SK-N-SH (cell line): ENCODE measurements around the gene CLRN2. TPM values are rescaled to one million over a fixed set of nuclear protein-coding genes. Genes with fewer than 3 reads are reported as not detected.

Experiments
- CTCF ChIA-PET: fragments of 300-600, 350-600 bp; formaldehyde crosslinking; extraction: SDS; loops from one replicate; lab custom pipeline; 2021; lab: Yijun Ruan, JAX
- POLR2A ChIA-PET: fragments of 350-600 bp; sonication (Branson Sonifier 250); formaldehyde crosslinking; extraction: SDS; loops from one replicate; lab custom pipeline; 2020; ENCODE audit warnings: antibody characterized with exemption, inconsistent platforms; lab: Yijun Ruan, JAX
- DNase-seq: peaks from one replicate; pipeline ENCODE4 v3.0.0; 2012
- H2AFZ ChIP-seq: fragments of 200-600 bp; sonication (generic); 2 replicates; pipeline ENCODE4 v1.8.1; 2016; ENCODE audit warnings: antibody characterized with exemption, mild to moderate bottlenecking, low read depth
- H3F3A ChIP-seq: fragments of 200-600 bp; sonication (generic); replicated peaks from 2 replicates; pipeline ENCODE3; 2016; ENCODE audit warnings: antibody characterized with exemption, mild to moderate bottlenecking; ENCODE audit not compliant: insufficient read depth
- H3K27ac ChIP-seq, 2 experiments: fragments of 200-500 bp in 1 of 2; fragments of 200-600 bp in 1 of 2; sonication (Bioruptor generic) in 1 of 2; sonication (generic), shearing (Covaris generic) in 1 of 2; 2 replicates each; pipeline versions ENCODE4 v1.5.1 to v1.6.1; 2014 to 2016; ENCODE audit warnings: low read depth in 2 of 2, inconsistent platforms in 1 of 2, low read length in 1 of 2, mild to moderate bottlenecking in 1 of 2, mixed read lengths in 1 of 2
- H3K27me3 ChIP-seq: fragments of 200-600 bp; sonication (generic), shearing (Covaris generic); 2 replicates; pipeline ENCODE4 v1.6.1; 2016; ENCODE audit warnings: mixed run types; ENCODE audit not compliant: insufficient read depth
- H3K36me3 ChIP-seq, 2 experiments: fragments of 200-500 bp in 1 of 2; fragments of 200-600 bp in 1 of 2; sonication (Bioruptor generic) in 1 of 2; sonication (generic) in 1 of 2; replicated peaks in 1 of 2; 2 replicates each; pipeline versions ENCODE3 to v1.5.1; 2014 to 2016; ENCODE audit warnings: low read length in 1 of 2, mild to moderate bottlenecking in 1 of 2; ENCODE audit not compliant: insufficient read depth in 2 of 2, control insufficient read depth in 1 of 2
- H3K4me1 ChIP-seq, 2 experiments: fragments of 200-500 bp in 1 of 2; fragments of 200-600 bp in 1 of 2; sonication (Bioruptor generic) in 1 of 2; sonication (generic), shearing (Covaris generic) in 1 of 2; 2 replicates each; pipeline versions ENCODE4 v1.5.1 to v1.6.1; 2014 to 2016; ENCODE audit warnings: low read depth in 1 of 2, low read length in 1 of 2, mixed run types in 1 of 2; ENCODE audit not compliant: insufficient read depth in 2 of 2, control insufficient read depth in 1 of 2
- H3K4me2 ChIP-seq: fragments of 200-600 bp; sonication (generic), shearing (Covaris generic); 2 replicates; pipeline ENCODE4 v1.6.1; 2017; ENCODE audit warnings: mixed run types
- H3K4me3 ChIP-seq, 2 experiments: fragments of 200-500 bp in 1 of 2; fragments of 200-600 bp in 1 of 2; sonication (Bioruptor generic) in 1 of 2; sonication (generic), shearing (Covaris generic) in 1 of 2; 2 replicates each; pipeline versions ENCODE4 v1.5.1 to v1.8.1; 2014 to 2016; ENCODE audit warnings: low read depth in 2 of 2, inconsistent platforms in 1 of 2, low read length in 1 of 2, mild to moderate bottlenecking in 1 of 2, mixed read lengths in 1 of 2, moderate library complexity in 1 of 2
- H3K79me2 ChIP-seq: fragments of 200-600 bp; sonication (generic); 2 replicates; pipeline ENCODE4 v1.8.1; 2017; ENCODE audit warnings: mild to moderate bottlenecking; ENCODE audit not compliant: insufficient read depth
- H3K9ac ChIP-seq: fragments of 200-600 bp; sonication (generic); 2 replicates; pipeline ENCODE4 v1.6.1; 2017; ENCODE audit warnings: mixed run types
- H3K9me2 ChIP-seq: fragments of 200-600 bp; sonication (generic); 2 replicates; pipeline ENCODE4 v1.6.1; 2017; ENCODE audit warnings: mixed run types
- H3K9me3 ChIP-seq: fragments of 200-600 bp; sonication (generic); 2 replicates; pipeline ENCODE4 v1.6.1; 2017; ENCODE audit warnings: mixed run types, mild to moderate bottlenecking, moderate library complexity
- H4K20me1 ChIP-seq: fragments of 200-600 bp; sonication (generic); 2 replicates; pipeline ENCODE4 v1.6.1; 2017; ENCODE audit warnings: mild to moderate bottlenecking, mixed run types; ENCODE audit not compliant: insufficient read depth
- CHD2 ChIP-seq: fragments of 150-350 bp; IDR thresholded peaks from 2 replicates; pipeline ENCODE4 v1.6.1; 2018; ENCODE audit warnings: low read length; ENCODE audit not compliant: partially characterized antibody
- EP300 ChIP-seq, 2 experiments: IDR thresholded peaks; 2 replicates each; pipeline versions ENCODE4 v1.4.0 to v1.6.1; 2012; ENCODE audit warnings: borderline replicate concordance in 1 of 2, low read depth in 1 of 2, low read length in 1 of 2
- FOSL2 ChIP-seq: IDR thresholded peaks from 2 replicates; pipeline ENCODE4 v1.4.0; 2012; ENCODE audit warnings: low read depth, mild to moderate bottlenecking, moderate library complexity, borderline replicate concordance
- GATA2 ChIP-seq: sonication (generic); formaldehyde crosslinking; IDR thresholded peaks from 2 replicates; pipeline ENCODE4 v1.5.0; 2020; ENCODE audit warnings: mild to moderate bottlenecking, missing genetic modification reagents
- IRF3 ChIP-seq: fragments of 150-350 bp; IDR thresholded peaks from 2 replicates; pipeline ENCODE4 v1.6.1; 2016; ENCODE audit warnings: mild to moderate bottlenecking, low read depth, low read length
- MAX ChIP-seq: IDR thresholded peaks from 2 replicates; pipeline ENCODE4 v1.4.0; 2012; ENCODE audit warnings: low read depth
- MEF2A ChIP-seq: IDR thresholded peaks from 2 replicates; pipeline ENCODE4 v1.4.0; 2012; ENCODE audit warnings: low read depth, borderline replicate concordance
- NFIC ChIP-seq: IDR thresholded peaks from 2 replicates; pipeline ENCODE4 v1.4.0; 2012; ENCODE audit warnings: borderline replicate concordance
- NRF1 ChIP-seq: IDR thresholded peaks from 2 replicates; pipeline ENCODE4 v1.6.1; 2012; ENCODE audit warnings: low read depth, mild to moderate bottlenecking, low read length
- RAD21 ChIP-seq: IDR thresholded peaks from 2 replicates; pipeline ENCODE4 v1.6.1; 2012; ENCODE audit warnings: mild to moderate bottlenecking, low read length
- RFX5 ChIP-seq: IDR thresholded peaks from 2 replicates; pipeline ENCODE4 v1.6.1; 2012; ENCODE audit warnings: mild to moderate bottlenecking, improper control_type of control experiment, low read length
- TCF12 ChIP-seq: IDR thresholded peaks from 2 replicates; pipeline ENCODE4 v1.4.0; 2012
- USF2 ChIP-seq: fragments of 150-350 bp; IDR thresholded peaks from 2 replicates; pipeline ENCODE4 v1.6.1; 2017; ENCODE audit warnings: antibody characterized with exemption, low read length, low read depth, borderline replicate concordance
- ZBTB33 ChIP-seq: IDR thresholded peaks from 2 replicates; pipeline ENCODE4 v1.4.0; 2012; ENCODE audit warnings: low read depth, borderline replicate concordance
- WGBS: methylation state at CpG from one replicate; pipeline ENCODE4 v1.1.6; 2017; ENCODE audit warnings: low lambda C conversion rate; 5-methylcytosine and 5-hydroxymethylcytosine counted together
- polyA plus RNA-seq, 3 experiments: library from polyadenylated mRNA; depleted of rRNA; stranded (reverse); fragments of >200 nt; gene quantifications; 2 replicates each; pipeline ENCODE4 v1.2.3, GENCODE V29; 2012

The CLRN2 gene
- polyA plus RNA-seq, 1 of the 3 experiments (the other 2 are of a cell fraction): not detected

- Histone ChIP-seq H3K36me3 (peaks cover 6 to 9% of the 10 kb centered on the region in 2 experiments), H3K79me2 (no peaks in the 10 kb centered on the region), H3K4me1 (peaks cover 0 to under 1% of the 10 kb centered on the region in 2 experiments; a peak in 1 of 4 replicates), H3K4me3 (no peak overlapping the region), H3K9ac (no peak overlapping the region), H3K9me3 (no peaks in the 10 kb centered on the region), H4K20me1 (no peaks in the 10 kb centered on the region), H3K27me3 (no peaks in the 10 kb centered on the region), H3K27ac (no peak overlapping the region), H3F3A (no peaks in the 10 kb centered on the region), H3K9me2 (no peaks in the 10 kb centered on the region), H2AFZ (no peak overlapping the region), H3K4me2 (no peak overlapping the region)
- TF ChIP-seq RAD21 (no peak), NRF1 (no peak), GATA2 (CRISPR knock-in tag) (no peak), EP300 (IDR thresholded peaks at IDR 0.05; ENCODE audit: borderline replicate concordance in 1 of 2, low read depth in 1 of 2, low read length in 1 of 2) (no peak), CHD2 (no peak), NFIC (no peak), ZBTB33 (no peak), USF2 (no peak), MEF2A (no peak)
- no peak for DNase-seq
- ChIA-PET POLR2A (no interaction called here), CTCF (no interaction called here)
- WGBS: 94% methylated on average over 2 of the region's 2 CpGs
Measured at GRCh38 chr4:17482716-17483115, 32.2 kb upstream of the CLRN2 start.

GRCh38 chr4:17489123-17489522 lies 25.8 kb upstream of the CLRN2 start:
- POLR2A ChIA-PET: interaction anchor here (5.0 kb wide), 1 partner anchor 22 kb away, joined by 67 read pairs; the partner anchor contains the start of gene QDPR
- Histone ChIP-seq H3K36me3 (peaks cover 10 to 32% of the 10 kb centered on the region in 2 experiments), H4K20me1 (no peaks in the 10 kb centered on the region), H3K79me2 (no peaks in the 10 kb centered on the region), H3K4me1 (peaks cover 5 to 55% of the 10 kb centered on the region in 2 experiments; a peak in 3 of 4 replicates), H3F3A (no peaks in the 10 kb centered on the region), H3K9me3 (no peaks in the 10 kb centered on the region), H3K4me3 (no peak overlapping the region), H3K4me2 (no peak overlapping the region), H3K27ac (peak overlapping the region in 1 of 2 experiments; percentile 99; a peak in 2 of 4 replicates), H2AFZ (no peak overlapping the region), H3K27me3 (no peaks in the 10 kb centered on the region), H3K9ac (no peak overlapping the region), H3K9me2 (no peaks in the 10 kb centered on the region)
- no peak for DNase-seq
- CTCF ChIA-PET: interaction anchor here (1.2 to 9.8 kb wide), 4 partner anchors 12 to 42 kb away, joined by 3 to 62 read pairs (median 6); partner anchors contain the start of gene QDPR
- 89% methylated on average over 5 of the region's 5 CpGs for WGBS
- no peak for TF ChIP-seq MAX
- no peak for TF ChIP-seq RFX5
- no peak for TF ChIP-seq IRF3
- no peak for TF ChIP-seq FOSL2
- no peak for TF ChIP-seq USF2
- TF ChIP-seq TCF12: no peak
- TF ChIP-seq ZBTB33: no peak
- TF ChIP-seq NRF1: no peak
- TF ChIP-seq RAD21: no peak
